K562 (cell line): Measurements from ENCODE around the gene MYCBPAP. TPM values are rescaled to one million over a fixed set of nuclear protein-coding genes. Genes with fewer than 3 reads are reported as not detected.

Experiments
- ATAC-seq: fragments of 200-7000 bp; cut with Tn5 transposase; 3 replicates; pipeline ENCODE4 v1.9.1; 2020; ENCODE audit warnings: moderate library complexity
- BruUV-seq: library from RNA; stranded (reverse); fragments of 400-500 nt; replicated peaks from 2 replicates; lab custom pipeline; 2021; lab: Mats Ljungman, UMichigan
- CTCF ChIA-PET: fragments of 300-600 bp; formaldehyde crosslinking; extraction: SDS; loops from one replicate; lab custom pipeline; 2021; ENCODE audit warnings: low intra/inter-chr PET ratio; lab: Yijun Ruan, JAX
- POLR2A ChIA-PET: fragments of 300-600, 350-650 bp; sonication (Branson Sonifier 250); formaldehyde crosslinking; extraction: SDS; loops from one replicate; lab custom pipeline; 2021; ENCODE audit warnings: antibody characterized with exemption, inconsistent platforms; lab: Yijun Ruan, JAX
- DNase-seq, 4 experiments: peaks; one replicate each; pipeline versions ENCODE4 v3.0.0 to v3.0.0-alpha.2; 2011 to 2018; ENCODE audit warnings: low spot score in 3 of 4, mixed read lengths in 3 of 4; ENCODE audit errors: extremely low read depth in 1 of 4
- FAIRE-seq: peaks from 2 replicates; lab custom pipeline; 2011; peaks lifted over from hg19 to GRCh38; lab: Jason Lieb, UNC
- H2AFZ ChIP-seq: 2 replicates; pipeline ENCODE4 v1.6.0; 2011; ENCODE audit warnings: low read depth, low read length, control low read depth, inconsistent platforms
- H3K27ac ChIP-seq: fragments of 200-600 bp; 3 replicates; pipeline ENCODE4 v1.8.0; 2011; ENCODE audit warnings: low read depth, mild to moderate bottlenecking, control low read depth, inconsistent platforms, low read length, moderate library complexity, mixed read lengths; ENCODE audit errors: extremely low read depth
- H3K27me3 ChIP-seq, 2 experiments: fragments of 300-600 bp in 1 of 2; 2 replicates in 1 of 2; 3 replicates in 1 of 2; pipeline versions ENCODE4 v1.6.0 to v1.8.0; 2011; ENCODE audit warnings: inconsistent platforms in 2 of 2, low read length in 2 of 2, mild to moderate bottlenecking in 1 of 2, mixed read lengths in 1 of 2, moderate library complexity in 1 of 2; ENCODE audit not compliant: control insufficient read depth in 2 of 2, insufficient read depth in 2 of 2
- H3K36me3 ChIP-seq: fragments of 300-600 bp; 3 replicates; pipeline ENCODE4 v1.8.0; 2011; ENCODE audit warnings: mild to moderate bottlenecking, low read length, inconsistent platforms; ENCODE audit not compliant: control insufficient read depth, insufficient read depth
- H3K4me1 ChIP-seq, 2 experiments: fragments of 200-600 bp in 1 of 2; replicated peaks in 1 of 2; 2 replicates in 1 of 2; 3 replicates in 1 of 2; pipeline versions ENCODE4 v1.5.1 to v1.8.0; 2011; ENCODE audit warnings: inconsistent platforms in 2 of 2, low read length in 2 of 2, mild to moderate bottlenecking in 1 of 2, mixed read lengths in 1 of 2, moderate library complexity in 1 of 2; ENCODE audit not compliant: control insufficient read depth in 2 of 2, insufficient read depth in 2 of 2
- H3K4me2 ChIP-seq: 2 replicates; pipeline ENCODE4 v1.6.1; 2011; ENCODE audit warnings: low read length, control low read depth, inconsistent platforms, mixed read lengths; ENCODE audit not compliant: insufficient read depth
- H3K4me3 ChIP-seq: fragments of 200-600 bp; sonication (generic), shearing (Covaris generic); 2 replicates; pipeline ENCODE4 v1.5.1; 2016; ENCODE audit warnings: control low read depth, inconsistent platforms
- H3K79me2 ChIP-seq: fragments of 200-600 bp; 3 replicates; pipeline ENCODE4 v1.8.0; 2011; ENCODE audit warnings: low read length, inconsistent platforms; ENCODE audit not compliant: control insufficient read depth, insufficient read depth
- H3K9ac ChIP-seq, 2 experiments: 2 replicates each; pipeline versions ENCODE4 v1.6.0 to v1.6.1; 2011; ENCODE audit warnings: low read depth in 2 of 2, low read length in 2 of 2, control low read depth in 1 of 2, inconsistent platforms in 1 of 2, mild to moderate bottlenecking in 1 of 2, mixed read lengths in 1 of 2; ENCODE audit not compliant: insufficient read depth in 1 of 2
- H3K9me1 ChIP-seq: one replicate; pipeline ENCODE4 v1.6.0; 2011; ENCODE audit warnings: inconsistent platforms, mild to moderate bottlenecking, low read length, moderate library complexity; ENCODE audit not compliant: control insufficient read depth, insufficient read depth
- H3K9me3 ChIP-seq: replicated peaks from 2 replicates; pipeline ENCODE4 v1.5.1; 2011; ENCODE audit warnings: low read depth, low read length, inconsistent platforms; ENCODE audit not compliant: control insufficient read depth, insufficient read depth
- H4K20me1 ChIP-seq: replicated peaks from 2 replicates; pipeline ENCODE4 v1.6.1; 2011; ENCODE audit warnings: low read length, inconsistent platforms, mixed read lengths; ENCODE audit not compliant: control insufficient read depth, insufficient read depth
- CEBPZ ChIP-seq: fragments of 150-350 bp; IDR thresholded peaks from 2 replicates; pipeline ENCODE4 v1.6.1; 2014; ENCODE audit warnings: low read depth, mild to moderate bottlenecking, low read length, borderline replicate concordance
- FIP1L1 ChIP-seq: fragments of 200-400 bp; formaldehyde crosslinking; IDR thresholded peaks from 2 replicates; pipeline ENCODE4 v1.6.1; 2018; ENCODE audit warnings: mild to moderate bottlenecking, low read depth, low read length; ENCODE audit not compliant: poor library complexity, severe bottlenecking
- NR0B1 ChIP-seq: fragments of 450-650 bp; IDR thresholded peaks from one replicate; pipeline ENCODE4 v1.6.1; 2018; ENCODE audit warnings: mild to moderate bottlenecking, moderate library complexity; ENCODE audit not compliant: partially characterized antibody
- NR2C2 ChIP-seq, 2 experiments: fragments of 200-800 bp in 1 of 2; sonication (Bioruptor generic) in 1 of 2; sonication (generic) in 1 of 2; formaldehyde crosslinking in 1 of 2; IDR thresholded peaks; 2 replicates each; pipeline versions ENCODE4 v1.6.1 to v1.8.0; 2016 to 2022; ENCODE audit warnings: mild to moderate bottlenecking in 1 of 2, missing compliant biosample characterization in 1 of 2, missing genetic modification characterization in 1 of 2, missing genetic modification reagents in 1 of 2
- WHSC1 ChIP-seq: IDR thresholded peaks from one replicate; pipeline ENCODE4 v1.6.1; 2012; ENCODE audit warnings: low read length, control low read depth, inconsistent platforms
- ZNF174 ChIP-seq: fragments of 250-450 bp; sonication (Bioruptor Pico); IDR thresholded peaks from 2 replicates; pipeline ENCODE4 v1.4.0; 2020; ENCODE audit warnings: mild to moderate bottlenecking
- WGBS: fragments of 100-300 bp; shearing (Covaris generic); methylation state at CpG from one replicate; pipeline ENCODE4 v1.1.6; 2016; ENCODE audit warnings: low coverage, mixed read lengths; ENCODE audit not compliant: insufficient coverage; ENCODE audit errors: missing lambda C conversion rate; 5-methylcytosine and 5-hydroxymethylcytosine counted together
- in situ Hi-C: fragments of 300-500 bp; cut with MboI; formaldehyde crosslinking; loops from 4 replicates; pipeline ENCODE4 v1.15.0; 2018; ENCODE audit warnings: inconsistent platforms, mixed read lengths
- intact Hi-C: fragments of 100-400 bp; cut with micrococcal nuclease; formaldehyde crosslinking; loops from 2 replicates; pipeline ENCODE4 v1.14.2; 2022
- polyA plus RNA-seq, 8 experiments: library from polyadenylated mRNA; depleted of rRNA in 4 of 8; stranded (reverse) in 5 of 8; unstranded in 3 of 8; fragments of >200 nt; fragmentation: Nextera tagmentation in 2 of 8; fragmentation: Illumina TruSeq in 1 of 8; extraction: Ambion mirVana in 2 of 8; extraction: Trizol in 1 of 8; gene quantifications; 2 replicates each; pipeline versions ENCODE4 v1.2.1 to v1.2.3, GENCODE V29; 2011 to 2014; ENCODE audit warnings: inconsistent platforms in 1 of 8, missing spikeins in 1 of 8
- total RNA-seq, 7 experiments: library from RNA; depleted of rRNA in 6 of 7; stranded (reverse); fragments of >200 nt in 6 of 7; fragmentation: Illumina TruSeq in 2 of 7; extraction: Trizol in 2 of 7; gene quantifications; 2 replicates each; pipeline versions ENCODE4 v1.2.1 to v1.2.3, GENCODE V29; 2011 to 2021; ENCODE audit warnings: low replicate concordance in 1 of 7

MYCBPAP gene
- total and polyA plus RNA-seq, 9 of the 15 experiments (the other 6 are each of a cell fraction or from before 2014, with no cell fraction given), result not detected

- TF ChIP-seq CEBPZ (no peak), WHSC1 (no peak)
Observed at GRCh38 chr17:50478391-50479381, 29.6 kb upstream of the MYCBPAP start, which contains the start of gene RSAD1 (continued).

GRCh38 chr17:50479522-50480141 lies 28.6 kb upstream of the MYCBPAP start:
- no TSS peak for BruUV-seq
- Histone ChIP-seq H3K4me2 (peak overlapping the region; percentile 96), H4K20me1 (no peaks in the 10 kb centered on the region), H3K79me2 (peaks cover 18% of the 10 kb centered on the region), H3K36me3 (peaks cover 44% of the 10 kb centered on the region), H3K4me3 (peak overlapping the region; percentile 80), H3K9ac (peak overlapping the region; percentile 92 to 94), H3K9me3 (no peaks in the 10 kb centered on the region), H3K9me1 (no peaks in the 10 kb centered on the region), H3K4me1 (peaks cover 11 to 34% of the 10 kb centered on the region in 2 experiments; a peak in 4 of 5 replicates), H2AFZ (peak overlapping the region; percentile 91), H3K27me3 (0 out of 5 replicates have a peak, but pooled peaks cover 0 to under 1% of the 10 kb centered on the region in 2 experiments), H3K27ac (peak overlapping the region; percentile 90)
- in situ Hi-C loops, result no loop called here
- peak; percentile 84 for ATAC-seq
- peak; percentile 83 to 92 (median 84) for DNase-seq
- FAIRE-seq, result peak; percentile 91
- intact Hi-C loops, result loop anchor here (1.0 to 10.0 kb wide), 8 partner anchors 53 to 363 kb away; partner anchors contain the start of genes ACSF2 and LRRC59
- WGBS, result 13% methylated on average over 19 of the region's 19 CpGs
- ChIA-PET CTCF (interaction anchor here (0.7 to 2.2 kb wide), 5 partner anchors 62 to 280 kb away, joined by 4 to 17 read pairs (median 9); partner anchors contain the start of genes COL1A1 and LRRC59), POLR2A (interaction anchor here (0.5 to 1.1 kb wide), 11 partner anchors 8 to 663 kb away, joined by 3 to 7 read pairs (median 3); no protein-coding TSS in a partner anchor)
- TF ChIP-seq NR0B1 (no peak), FIP1L1 (no peak), NR2C2 (CRISPR knock-in tag; IDR thresholded peaks at IDR 0.05) (peak; percentile 61), NR2C2 (tag; IDR thresholded peaks at IDR 0.05) (no peak), ZNF174 (no peak)
